Stimulated activated CD4-positive, alpha-beta T cell treated with anti-CD3 and anti-CD28 coated beads, TNF-alpha, amount 100 ng/mL, for 24 hours (primary cell): ENCODE data around the gene TSPAN14.
A peak's percentile ranks its signal among the peaks of the same experiment; 100 is the strongest.

Experiments used
- DNase-seq, 3 experiments: peaks; one replicate each; pipeline ENCODE4 v3.0.0-alpha.2; 2020; ENCODE audit warnings: low read depth in 3 of 3

The TSPAN14 gene

DNA sequence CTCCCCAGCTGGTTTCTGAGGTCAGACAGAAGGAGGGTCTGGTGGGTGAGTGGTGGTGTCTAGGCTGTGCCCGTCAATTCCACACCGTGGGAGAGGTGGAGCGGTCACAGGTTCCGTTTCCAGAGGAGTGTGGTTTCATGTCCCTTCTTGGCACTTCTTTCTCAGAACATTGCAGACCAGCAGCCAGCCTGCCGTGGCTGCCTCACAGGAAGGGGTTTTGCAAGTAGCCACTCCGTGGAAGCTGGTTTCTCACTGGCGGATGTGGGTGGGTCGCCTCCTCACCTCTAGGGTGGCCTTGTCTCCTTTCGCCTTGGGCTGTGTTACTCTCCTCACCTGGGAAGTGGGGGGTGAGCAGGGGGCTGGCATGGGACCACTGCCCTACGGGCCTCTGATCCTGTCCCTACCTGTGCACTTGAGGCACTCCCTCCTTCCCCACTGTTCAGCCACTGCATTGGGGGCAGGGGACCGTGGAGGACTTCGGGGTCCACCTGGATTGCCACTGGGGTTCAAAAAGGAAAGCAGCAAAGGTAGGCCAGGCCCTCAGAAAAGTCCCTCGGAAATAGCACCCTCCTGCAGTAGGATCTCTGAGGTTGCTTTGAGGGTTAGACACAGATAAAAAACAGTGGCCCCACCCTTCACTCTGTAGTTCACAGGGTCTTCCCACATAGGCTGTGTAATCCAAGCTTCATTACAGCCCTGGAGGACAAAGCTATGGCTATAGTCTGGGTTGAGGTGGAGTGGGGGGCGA is 33.9 kb downstream of the TSPAN14 start:
- peak in 1 of 3 experiments; percentile 53 for DNase-seq

DNA sequence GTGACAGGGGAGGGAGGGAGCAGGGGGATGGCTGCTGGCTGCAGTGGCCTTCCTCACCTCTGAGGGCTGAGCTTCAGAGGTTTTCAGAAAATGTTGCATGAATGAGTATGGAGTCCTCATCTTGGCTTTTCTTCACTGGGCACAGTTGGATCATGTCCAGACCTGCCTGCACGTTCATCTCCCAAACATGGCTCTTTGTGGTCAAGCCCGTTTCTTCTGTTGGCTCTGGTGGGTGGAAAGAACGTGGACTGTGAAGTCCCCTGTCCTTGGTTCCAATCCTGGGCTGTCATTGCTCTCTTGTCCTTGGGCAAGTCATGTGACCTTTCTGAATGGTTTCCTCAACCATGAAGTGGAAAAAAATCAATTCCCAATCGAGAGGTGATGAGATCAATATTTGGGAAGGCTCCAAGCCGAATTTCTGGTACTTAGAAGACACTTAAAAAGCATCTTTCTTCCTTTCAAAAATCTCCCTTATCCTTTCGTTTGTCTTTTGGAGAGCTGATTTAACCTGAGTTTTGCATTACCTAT is 34.5 kb downstream of the TSPAN14 start:
- no peak for DNase-seq

DNA sequence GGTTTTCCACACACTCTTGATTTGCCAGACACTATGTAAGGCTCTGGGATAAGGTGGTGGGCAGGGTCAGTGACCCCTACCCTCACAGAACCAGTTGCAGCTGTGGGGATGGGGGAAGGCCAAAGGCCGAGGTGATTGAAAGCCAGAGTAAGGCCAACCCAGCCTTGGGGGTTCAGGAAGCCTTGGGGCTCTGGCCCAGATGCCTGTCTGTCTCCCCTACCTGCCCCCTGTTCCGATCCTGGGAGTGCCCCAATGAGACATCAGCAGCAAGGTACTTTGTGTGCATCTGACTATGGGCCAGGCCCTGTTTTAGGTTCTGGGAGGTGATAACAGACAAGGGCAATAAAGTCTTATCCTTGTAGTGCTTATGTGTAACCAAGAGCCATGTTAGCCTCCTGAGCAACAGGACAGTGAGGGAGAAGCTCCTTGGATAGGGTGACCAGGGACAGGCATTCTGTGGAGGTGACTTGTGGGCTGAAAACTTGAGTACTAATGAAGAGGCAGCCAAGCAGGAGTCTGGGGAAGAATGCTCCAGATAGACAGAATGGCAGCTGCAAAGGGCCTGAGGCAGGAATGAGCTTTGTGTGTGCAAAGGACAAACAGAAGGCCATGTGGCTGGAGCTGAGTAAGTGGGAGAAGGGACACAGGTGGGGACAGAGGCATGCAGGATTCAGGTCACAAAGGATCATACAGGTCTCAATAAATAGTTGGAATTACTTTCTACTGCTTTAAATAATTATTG is 35.4 kb downstream of the TSPAN14 start:
- DNase-seq = no peak

DNA sequence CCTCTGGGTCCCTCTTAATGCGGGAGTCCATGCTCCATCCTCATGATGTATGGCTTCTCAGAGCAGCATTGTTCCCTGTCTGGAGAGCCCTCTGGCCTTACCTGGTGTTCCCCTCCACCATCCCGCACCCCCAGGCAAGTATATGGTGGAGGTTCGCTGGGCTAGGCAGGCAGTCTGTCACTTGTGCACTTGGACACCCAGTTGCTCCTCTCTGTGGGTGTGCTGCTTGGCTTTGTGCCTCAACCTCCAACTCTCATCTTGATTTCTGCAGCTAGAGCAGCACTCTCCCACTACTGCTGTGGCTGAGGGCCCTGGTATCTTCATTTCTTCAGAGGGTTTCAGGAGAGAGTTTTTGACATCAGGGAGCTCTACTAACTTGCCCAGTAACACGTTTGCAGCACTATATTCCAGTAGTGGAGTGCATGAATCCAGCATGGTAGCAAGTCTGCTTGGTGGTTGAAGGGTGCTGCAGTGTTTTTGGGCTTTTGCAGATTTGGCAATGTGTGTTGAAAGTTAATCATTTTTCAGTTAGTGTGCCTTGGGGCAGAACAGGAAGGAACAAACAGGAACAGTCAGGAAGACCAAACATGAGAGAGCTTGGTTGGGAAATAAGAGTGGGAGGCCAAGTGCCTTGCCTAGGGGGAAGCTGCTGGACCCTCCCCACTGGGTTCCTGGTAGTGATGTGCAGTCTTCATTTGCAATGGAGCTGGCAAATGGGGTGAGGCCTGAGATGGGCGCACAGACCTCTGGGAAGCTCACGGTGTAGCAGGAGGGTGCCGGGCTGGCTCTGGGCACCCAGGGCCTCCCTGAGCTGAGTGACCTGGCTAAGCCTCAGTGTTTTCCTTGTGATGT is 37.4 kb downstream of the TSPAN14 start:
- no peak for DNase-seq

DNA sequence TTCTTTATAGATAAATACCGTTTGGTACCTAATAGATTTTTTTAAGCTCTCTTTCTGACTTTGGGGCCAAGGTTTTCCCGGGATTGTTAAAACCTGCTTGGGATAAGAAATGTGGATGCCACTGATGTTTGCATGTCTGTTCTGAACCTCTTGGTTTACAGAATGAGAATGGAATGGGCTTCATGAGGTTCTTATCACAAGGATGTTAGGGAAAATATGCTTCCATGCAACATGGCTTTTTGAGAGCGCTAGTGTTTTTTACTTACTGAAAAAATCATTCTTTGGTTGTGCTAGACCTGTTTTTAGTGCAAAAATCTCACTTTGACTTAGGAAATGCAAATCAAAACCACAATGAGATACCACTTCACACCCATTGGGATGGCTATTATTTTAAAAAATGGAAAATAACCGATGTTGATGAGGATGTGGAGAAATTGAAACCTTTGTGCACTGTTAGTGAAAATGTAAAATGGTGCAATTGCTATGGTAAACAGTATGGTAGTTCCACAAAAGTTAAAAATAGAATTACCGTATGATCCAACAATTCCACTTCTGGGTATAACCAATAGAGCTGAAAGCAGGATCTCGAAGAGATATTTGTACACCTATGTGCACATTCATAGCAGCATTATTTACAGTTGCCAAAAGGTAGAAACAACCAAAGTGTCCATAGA is 38.9 kb downstream of the TSPAN14 start:
- no peak for DNase-seq

DNA sequence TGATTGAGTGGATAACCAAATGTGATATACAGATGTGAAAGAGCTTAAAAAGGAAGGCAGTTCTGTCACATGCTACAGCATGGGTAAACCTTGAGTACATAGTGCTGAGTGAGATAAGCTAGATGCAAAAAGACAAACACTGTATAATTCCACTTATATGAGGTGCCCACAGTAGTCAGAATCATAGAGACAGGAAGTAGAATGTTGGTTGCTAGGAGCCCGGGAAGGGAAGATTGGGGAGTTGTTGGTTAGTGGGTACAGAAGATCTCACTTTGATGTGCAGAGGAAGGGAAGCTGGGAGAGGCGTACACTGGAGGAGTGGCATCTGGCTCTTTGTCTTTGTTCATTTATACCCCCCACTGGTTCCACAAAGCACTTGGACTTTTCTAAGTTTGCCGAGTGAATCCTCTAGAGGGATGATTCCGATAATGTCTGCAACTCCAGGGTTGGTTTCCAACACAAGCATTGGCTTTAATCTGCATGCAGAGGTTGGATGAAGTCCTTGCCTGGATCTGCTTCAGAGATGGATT is 39.5 kb downstream of the TSPAN14 start:
- DNase-seq = no peak

DNA sequence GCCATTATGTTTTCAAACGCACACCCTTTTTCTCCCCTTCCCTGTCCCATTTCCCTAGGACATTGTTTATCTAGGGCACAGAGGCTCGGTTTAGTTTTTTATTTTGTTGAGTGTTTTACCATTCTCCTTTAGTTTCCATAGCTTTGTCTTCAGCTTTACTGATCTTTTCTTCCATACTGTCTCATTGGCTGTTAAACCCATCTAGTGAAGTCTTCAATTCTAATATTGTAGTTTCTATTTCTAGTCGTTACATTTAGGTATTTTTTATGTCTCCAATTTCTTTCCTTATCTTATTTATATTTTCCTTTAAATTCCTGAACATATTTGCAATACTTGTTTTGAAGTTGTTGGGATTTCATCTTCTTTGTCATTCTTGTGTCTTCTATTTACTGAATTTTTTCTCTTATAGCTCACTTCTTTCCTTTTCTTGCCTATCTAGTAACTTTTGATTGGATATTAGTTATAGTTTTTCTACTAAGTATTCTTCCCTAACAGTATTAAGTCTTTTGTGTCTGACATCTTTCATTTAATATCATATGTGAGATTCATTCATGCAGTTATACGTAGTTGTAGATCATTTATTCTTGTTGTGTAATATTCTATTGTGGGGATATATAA is 42.6 kb downstream of the TSPAN14 start:
- DNase-seq = no peak

DNA sequence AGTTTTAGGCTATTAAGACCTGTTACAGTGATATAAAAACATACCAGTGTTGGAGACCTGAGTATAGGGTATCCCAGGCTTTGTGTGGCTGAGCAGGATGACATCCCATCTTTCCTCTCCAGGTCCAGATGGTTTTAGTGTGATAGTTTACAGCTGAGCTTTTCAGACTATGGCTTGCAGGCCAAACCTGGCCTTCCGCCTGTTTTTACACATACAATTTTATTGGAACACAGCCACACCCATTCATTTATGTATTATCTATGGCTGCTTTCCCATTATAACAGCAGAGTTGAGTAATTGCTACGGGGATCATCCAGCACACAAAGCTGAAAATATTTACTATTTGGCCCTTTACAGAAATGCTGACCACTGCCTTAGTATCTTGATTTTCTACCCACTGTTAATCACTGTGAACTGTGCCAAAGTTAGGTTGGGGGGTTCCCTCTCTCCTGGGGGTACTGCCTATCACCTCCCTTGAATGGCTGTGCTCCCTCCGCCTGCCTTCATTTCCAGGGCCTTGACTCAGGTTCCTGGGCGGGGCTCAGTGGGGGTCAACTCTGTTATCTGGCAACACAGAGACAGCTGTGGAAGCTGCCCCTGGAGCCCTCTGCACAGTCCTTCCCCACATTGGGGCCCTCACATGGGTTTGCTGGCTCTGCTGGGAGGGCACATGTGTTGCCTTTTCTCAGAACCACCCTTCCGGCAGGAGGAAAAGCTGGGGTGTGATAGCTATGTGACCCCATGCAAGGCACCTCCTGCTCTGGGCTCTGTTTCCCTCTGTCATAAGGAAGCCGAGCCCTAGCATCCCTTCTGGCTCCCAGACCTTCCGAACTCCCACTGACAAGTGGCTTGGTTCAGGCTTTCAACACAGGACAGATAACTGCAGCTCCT is 43.3 kb downstream of the TSPAN14 start:
- no peak for DNase-seq

DNA sequence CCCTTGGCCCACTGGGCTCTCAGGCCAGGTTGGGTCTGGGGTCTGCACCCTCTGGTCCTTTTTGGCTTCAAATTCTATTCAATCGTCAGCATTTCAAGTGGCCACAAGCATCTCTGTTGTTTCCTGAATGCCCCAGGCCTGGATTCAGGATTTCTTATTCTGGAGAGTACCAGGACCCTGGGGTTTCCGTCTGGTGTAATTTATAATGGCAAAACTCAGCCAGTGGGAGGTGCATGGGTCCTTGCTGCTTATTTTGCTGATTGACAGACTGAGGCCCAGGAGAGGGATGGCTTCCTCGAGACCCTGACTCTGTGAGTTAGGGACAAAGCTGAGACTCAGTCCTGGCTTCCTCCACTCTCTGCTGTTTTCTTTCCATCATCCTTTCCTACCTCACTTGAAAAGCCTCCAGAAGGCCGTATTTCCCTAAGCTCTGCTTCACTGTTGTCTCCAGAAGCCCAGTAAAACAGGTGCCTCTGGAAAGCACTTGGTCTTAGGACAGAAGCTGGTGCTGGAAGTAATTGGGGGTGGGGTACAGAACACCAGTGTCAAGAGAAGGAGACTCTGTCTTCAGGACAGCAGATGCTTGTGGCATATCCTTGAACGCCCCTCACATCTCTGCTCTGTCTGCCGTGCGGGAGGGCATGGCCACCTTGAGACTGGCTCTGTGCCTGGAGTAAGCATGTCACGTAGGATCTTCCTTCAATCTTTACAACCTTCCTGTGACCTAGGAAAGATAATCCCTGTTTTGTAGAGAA is 44.1 kb downstream of the TSPAN14 start:
- no peak for DNase-seq

DNA sequence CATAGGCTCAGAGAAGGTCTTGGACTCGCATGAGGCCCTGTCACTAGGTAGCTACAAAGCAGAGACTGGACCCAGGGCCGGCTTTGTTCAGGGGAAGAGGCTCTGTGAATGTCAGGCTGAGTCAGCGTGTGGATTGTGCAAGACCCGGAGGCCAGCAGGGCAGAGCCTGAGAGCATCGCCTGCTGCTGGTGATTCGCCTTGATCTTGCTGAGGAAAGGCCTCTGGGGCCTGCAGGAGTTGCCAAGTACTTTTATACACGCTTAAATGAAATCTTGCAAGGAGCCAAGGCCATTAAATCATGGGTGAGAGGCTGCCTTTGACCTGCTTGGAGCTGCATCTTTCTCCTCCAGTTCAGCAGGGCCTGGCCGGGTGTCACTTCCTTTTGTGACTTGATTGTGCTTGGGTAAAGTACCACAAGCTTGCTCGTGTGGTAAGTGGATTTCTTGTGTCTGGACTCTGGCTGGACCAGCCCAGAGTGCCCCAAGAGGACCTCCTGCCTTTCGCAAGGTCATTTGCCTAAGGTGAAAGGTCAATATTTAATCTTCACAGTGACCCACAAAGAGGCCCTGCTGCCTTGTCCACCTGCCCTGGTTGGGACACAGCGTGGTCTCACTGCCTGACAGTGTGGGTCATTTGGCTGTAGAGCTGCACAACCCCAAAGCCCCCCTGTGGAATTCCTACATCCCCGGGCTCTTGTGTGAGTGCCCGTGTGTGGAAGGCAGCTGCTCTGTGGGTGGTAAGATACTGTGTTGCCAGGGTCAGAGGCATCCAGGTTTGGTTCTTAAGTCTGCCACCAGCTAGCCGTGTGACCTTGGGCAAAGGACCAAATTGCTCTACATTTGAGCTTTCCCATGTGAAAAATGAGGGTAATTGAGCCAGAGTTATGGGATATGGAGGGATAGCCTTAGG is 45.0 kb downstream of the TSPAN14 start:
- peak; percentile 42 to 71 (median 53) for DNase-seq

DNA sequence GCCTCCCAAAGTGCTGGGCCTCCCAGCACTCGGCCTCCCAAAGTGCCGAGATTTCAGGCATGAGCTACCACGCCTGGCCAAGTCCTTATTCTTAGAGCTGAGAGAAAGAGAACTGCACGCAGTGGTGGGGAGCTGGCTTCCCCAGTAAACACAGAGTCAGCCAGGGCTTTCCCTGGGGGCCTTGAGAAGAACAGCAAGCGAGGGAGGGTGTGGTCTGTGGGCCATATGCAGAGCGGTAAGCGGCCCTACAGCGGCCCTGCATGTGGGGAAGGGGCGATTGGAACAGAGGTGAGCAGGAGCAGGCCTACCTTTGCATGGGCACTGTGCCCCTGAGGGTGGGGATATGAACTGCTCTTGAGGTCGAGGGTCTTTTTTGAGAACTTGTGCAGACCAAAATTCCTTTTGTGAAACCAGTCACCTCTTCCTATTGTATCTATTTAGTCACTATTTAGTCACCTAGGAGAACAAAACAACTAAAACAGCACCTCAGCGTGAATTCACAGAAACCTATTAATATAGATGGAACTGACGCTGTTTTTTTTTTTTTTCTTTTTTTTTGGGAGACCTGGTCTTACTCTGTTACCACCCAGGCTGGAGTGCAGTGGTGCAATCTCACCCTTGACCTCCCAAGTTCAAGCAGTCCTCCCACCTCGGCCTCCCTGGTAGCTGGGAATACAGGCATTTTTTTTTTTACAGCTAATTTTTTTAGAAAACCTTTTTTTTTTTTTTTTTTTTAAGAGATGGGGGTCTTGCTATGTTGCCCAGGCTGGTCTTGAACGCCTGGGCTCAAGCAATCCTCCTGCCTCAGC is 46.7 kb downstream of the TSPAN14 start:
- peak in 2 of 3 experiments; percentile 30 to 51 for DNase-seq

DNA sequence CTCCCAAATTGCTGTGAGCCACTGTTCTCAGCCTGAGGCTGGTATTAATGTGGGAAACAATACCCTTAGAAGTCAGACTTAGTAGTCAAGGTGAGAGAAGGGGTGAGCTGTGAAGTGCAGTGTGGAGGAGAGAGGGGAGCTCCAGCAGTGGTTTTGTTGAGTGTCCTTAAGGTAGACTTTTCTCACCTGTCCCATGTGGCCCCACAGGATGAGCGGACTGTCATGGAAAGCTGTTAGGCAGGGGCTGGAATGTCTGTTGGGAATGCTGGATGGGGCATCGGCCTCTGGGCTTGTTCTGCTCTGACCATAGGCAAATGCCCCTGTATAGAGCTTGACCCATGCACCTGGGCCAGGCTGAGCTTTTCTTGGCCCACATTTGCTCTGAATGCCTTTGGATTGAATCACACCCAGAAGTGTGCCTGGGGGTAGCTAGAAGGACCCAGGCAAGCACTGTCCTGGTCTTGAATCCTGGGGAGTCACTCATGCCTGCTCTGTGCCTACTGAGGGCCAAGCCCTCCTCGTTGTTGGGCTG is 47.3 kb downstream of the TSPAN14 start:
- no peak for DNase-seq

DNA sequence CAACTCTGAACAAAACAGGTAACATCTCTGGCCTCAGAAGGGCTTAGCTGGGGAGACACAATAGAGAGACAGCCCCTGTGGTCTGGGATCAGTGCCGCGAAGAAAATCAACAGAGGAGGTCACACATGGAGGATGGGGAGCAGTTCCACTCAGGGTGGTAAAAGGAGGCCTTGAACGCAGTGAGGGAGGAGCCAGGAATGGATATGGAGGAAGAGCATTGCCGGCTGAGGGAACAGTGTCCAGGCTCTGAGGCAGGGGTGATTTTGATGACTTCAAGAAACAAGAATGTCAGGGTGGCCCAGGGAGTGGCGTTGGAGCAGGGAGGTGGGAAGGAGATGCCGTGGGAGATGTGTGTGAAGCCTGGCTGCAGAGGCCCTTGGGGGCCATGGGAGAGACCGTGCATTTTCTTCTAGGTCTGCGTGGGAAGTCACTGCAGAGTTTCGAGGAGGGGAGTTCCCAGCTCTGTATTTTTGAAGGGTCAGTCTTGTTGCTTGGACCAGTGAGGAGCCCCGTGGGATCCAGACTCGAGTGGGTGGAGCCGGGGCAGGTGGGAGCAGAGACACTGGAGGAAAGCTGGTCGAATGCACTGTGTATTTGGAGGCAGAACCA is 47.9 kb downstream of the TSPAN14 start:
- no peak for DNase-seq

DNA sequence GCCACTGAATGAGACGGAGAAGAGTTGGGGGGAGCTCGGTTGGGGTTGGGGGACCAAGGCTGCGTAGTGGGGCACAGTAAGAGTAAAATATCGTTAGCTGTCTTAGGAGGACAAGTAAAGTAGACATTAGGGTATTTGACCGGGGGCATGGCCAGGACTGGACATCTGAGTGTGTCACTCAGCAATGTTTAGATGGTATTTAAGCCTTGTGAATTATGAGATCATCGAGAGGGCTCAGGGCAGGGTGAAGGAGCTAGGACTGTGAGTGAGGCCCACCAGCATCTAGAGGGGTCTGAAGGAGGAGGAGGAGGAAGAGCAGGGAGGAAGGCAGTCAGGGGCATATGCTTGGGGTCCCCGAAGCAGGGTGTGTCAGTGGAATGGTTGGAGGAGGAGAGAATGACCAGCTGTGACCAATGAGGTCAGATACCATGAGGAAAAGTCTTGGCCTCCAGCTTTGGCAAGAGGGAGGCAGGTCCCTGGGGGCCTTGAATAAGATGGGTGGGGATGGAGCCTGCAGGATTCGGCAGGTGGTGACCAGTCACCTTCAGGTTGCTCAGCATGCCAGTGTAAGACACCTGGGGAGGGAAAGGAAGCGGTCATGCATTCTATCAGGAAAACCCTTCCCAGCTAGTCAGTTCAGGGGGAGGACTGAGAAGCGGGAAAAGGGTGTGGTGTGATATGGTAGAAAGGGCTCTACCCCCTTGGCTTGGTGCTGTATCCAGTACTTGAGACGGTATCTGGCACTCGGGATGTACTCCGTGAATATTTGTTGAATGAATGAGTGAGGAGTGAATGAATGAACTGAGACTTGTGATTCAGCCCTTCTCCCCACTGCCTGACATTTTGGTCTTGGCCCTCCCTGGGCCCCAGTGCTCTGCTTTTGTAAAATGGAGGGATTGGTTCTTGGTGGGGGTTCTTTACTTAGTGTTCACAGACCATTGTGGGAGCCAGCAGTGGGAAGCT is 48.8 kb downstream of the TSPAN14 start:
- DNase-seq = no peak

DNA sequence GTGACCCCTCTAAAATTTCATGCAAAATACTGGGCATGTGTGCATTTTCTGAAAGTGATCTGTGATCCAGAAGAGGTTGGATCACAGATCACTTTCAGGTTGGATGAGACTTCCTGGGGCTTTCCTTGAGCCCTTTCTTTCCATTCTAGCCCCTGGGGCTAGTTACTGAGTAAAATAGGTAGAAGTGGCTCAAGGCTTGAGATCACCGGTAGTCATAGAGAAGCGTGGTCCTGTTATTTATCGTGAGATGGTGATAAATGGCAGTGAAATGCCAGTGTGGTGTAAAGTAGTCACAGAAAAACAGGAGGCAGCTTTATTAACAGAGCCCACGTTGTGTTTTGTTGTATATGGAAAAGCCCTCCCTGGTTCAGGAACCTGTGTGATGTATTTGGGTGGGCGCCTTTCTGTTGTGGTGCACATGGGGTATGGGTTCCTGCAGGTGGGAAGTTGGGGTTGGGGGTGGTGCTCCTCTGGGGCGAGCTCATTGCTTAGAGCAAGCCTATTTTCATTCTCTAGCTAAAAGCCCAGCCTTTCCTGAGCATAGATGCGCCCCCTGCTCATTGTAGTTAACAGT is 49.6 kb downstream of the TSPAN14 start:
- DNase-seq = no peak
